Keratinocyte (primary cell): Measurements from ENCODE around the gene RUNX1.

Source experiments
- CTCF ChIP-seq, 3 experiments: IDR thresholded peaks in 1 of 3; conservative IDR thresholded peaks in 1 of 3; optimal IDR thresholded peaks in 1 of 3; 2 replicates in 2 of 3; 3 replicates in 1 of 3; pipeline versions ENCODE3 to v1.5.1; 2011; ENCODE audit warnings: low read length in 3 of 3, mild to moderate bottlenecking in 3 of 3, moderate library complexity in 2 of 3, control low read depth in 1 of 3, inconsistent platforms in 1 of 3; ENCODE audit not compliant: insufficient read depth in 2 of 3; ENCODE audit errors: extremely low read depth in 1 of 3
- EZH2 ChIP-seq: IDR thresholded peaks from one replicate; pipeline ENCODE4 v1.6.1; 2012; ENCODE audit warnings: inconsistent platforms, mild to moderate bottlenecking, low read length, moderate library complexity

GRCh38 chr21:34960687-34961086, 88.4 kb downstream of the RUNX1 start:
- TF ChIP-seq CTCF (optimal IDR thresholded peaks at IDR 0.05 in 1 of 3, IDR thresholded peaks at IDR 0.05 in 1 of 3, conservative IDR thresholded peaks at IDR 0.05 in 1 of 3; ENCODE audit: extremely low read depth in 1 of 3, insufficient read depth in 2 of 3, low read length in 3 of 3) = no peak
- no peak for TF ChIP-seq EZH2
